Measurements from ENCODE around the gene SCO2.

Gene SCO2, protein sequence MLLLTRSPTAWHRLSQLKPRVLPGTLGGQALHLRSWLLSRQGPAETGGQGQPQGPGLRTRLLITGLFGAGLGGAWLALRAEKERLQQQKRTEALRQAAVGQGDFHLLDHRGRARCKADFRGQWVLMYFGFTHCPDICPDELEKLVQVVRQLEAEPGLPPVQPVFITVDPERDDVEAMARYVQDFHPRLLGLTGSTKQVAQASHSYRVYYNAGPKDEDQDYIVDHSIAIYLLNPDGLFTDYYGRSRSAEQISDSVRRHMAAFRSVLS

DNA sequence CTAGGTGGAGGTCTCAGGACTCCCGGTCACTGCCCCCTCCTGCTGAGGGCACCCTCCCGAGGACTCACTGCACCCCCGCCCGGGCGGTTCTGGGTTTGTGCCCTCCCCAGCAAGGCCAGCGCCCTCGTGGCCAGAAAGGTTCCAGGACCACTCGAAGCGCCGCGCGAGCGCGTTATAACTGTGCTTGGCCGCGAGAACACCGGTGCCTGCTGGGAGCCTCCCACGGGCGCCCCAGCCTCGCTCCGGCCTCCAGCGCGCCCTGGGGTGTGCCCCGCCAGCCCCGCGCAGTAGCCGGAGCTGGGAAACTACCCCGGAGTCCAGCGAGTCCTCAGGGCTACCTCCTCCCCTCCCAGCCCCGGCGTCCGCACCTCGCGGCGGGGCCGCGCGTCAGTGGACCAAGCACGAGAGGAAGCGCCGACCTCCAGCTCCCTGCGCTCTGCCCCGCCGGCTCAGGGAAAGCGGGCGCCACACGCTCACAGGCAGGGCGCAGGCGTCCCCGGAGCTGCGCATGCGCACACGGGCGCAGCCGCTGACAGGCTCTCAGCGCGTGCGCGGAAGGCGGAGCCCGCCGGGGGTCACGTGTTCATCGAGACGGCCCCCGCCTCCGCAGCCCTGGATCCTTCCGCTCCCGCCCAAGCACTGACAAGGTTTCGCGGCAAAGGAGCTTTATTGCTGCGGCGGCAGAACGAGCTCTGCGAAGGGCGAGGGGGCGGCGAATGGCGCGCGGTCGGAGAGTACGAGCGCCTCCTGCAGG is at the start of gene SCO2:
Gene SCO2 (minus strand): TSS at position 495 of the 754 bp plus-strand sequence. CDS start 1,187 bp downstream, outside the sequence.
- no peak for DNase-seq

DNA sequence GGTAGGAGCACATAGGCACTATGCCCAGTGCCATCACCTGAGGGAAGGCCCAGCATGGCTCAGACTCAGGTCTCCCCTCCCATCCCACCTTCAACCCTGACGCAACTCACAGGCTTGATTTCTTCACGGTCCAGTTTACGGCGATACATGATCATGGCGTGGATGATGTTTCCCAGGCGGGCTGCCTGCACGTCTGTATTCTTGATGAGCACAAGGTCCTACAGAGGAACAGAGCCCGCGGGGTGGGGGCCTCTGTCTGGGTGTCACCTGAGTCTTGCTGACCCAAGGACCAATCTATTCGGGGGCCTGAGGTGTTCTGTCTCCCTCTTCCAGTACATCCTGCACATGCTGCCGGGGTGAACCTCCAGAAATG is 49.0 kb upstream of the SCO2 start:
- DNase-seq: no peak

GRCh38 chr22:50573491-50574382 is 48.3 kb upstream of the SCO2 start:
- no peak for DNase-seq

GRCh38 chr22:50572965-50573364 is 47.6 kb upstream of the SCO2 start:
- no peak for DNase-seq

GRCh38 chr22:50571264-50572175 is 46.1 kb upstream of the SCO2 start:
- DNase-seq: no peak

- no peak for DNase-seq
Measured at GRCh38 chr22:50570861-50571260, 45.5 kb upstream of the SCO2 start.

GRCh38 chr22:50569896-50570535 is 44.6 kb upstream of the SCO2 start:
- DNase-seq: no peak

- DNase-seq: no peak
Measured at GRCh38 chr22:50569041-50569459, 43.7 kb upstream of the SCO2 start.

DNA sequence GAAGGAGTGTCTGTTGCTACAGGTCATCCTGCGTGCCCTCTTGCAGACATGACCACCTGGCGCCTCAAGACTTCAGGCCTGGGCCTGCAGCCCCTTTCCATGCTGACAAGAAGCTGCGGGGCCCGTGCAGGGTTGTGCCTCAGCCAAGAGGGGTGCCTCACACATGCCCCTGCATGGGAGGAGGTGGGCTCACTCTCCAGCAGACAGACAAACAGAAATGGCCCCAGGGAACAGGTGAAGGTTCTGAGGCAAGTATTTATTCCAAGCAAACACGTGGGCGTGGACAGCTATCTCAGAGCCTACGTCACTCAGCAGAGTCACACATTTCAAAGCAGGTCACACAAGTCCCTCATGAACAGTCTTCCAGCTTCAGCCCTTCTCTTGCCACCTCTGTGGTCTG is 43.2 kb upstream of the SCO2 start:
- no peak for DNase-seq

- no peak for DNase-seq
Measured at GRCh38 chr22:50567721-50568252, 42.4 kb upstream of the SCO2 start.

GRCh38 chr22:50564289-50564688 is 38.9 kb upstream of the SCO2 start:
- DNase-seq: no peak

GRCh38 chr22:50563413-50564160 is 38.2 kb upstream of the SCO2 start:
- DNase-seq: no peak

DNA sequence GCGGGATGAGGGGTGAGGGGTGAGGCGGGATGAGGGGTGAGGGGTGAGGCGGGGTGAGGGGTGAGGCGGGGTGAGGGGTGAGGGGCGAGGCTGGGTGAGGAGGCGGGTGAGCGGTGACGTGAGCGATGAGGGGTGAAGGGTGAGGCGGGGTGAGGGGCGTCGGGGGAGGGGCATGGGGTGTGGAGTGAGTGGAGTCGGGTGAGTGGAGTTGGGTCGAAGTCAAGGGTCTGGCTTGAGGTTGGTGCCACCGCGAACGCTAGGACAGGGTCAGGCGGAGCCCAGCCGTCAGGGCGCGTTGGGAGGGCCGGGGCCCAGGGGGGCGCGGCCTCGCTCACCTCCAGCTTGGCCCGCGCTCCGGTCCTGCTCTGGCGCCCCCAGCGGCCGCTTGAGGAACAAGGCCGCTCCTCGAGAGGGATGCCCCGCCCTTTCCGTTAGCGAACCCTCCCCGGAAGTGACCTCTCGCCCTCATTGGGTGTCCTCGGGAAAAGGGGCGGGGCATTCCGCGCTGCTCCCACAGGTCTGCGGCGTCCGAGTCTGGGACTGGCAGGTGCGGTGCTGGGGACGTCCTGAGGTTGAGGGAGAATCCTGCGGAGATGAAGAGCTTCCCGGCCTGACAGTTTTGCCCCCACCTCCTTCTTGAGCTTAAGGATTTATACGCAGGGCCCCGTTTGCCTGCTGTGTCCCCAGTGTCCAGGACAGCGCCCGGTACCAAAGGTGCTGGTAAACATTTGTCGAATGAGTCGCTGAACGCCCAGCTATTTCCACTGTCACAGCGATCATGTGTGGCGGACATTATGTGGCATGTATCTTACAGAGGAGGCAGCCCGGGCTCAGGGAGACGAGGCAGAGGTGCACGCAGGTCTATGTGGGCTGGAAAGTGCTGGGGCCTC is 37.4 kb upstream of the SCO2 start, which contains the start of gene SYCE3:
Gene SYCE3 (minus strand): TSS at position 397 of the 890 bp plus-strand sequence. CDS start 6,514 bp downstream, outside the sequence.
- DNase-seq: peak; percentile 20

DNA sequence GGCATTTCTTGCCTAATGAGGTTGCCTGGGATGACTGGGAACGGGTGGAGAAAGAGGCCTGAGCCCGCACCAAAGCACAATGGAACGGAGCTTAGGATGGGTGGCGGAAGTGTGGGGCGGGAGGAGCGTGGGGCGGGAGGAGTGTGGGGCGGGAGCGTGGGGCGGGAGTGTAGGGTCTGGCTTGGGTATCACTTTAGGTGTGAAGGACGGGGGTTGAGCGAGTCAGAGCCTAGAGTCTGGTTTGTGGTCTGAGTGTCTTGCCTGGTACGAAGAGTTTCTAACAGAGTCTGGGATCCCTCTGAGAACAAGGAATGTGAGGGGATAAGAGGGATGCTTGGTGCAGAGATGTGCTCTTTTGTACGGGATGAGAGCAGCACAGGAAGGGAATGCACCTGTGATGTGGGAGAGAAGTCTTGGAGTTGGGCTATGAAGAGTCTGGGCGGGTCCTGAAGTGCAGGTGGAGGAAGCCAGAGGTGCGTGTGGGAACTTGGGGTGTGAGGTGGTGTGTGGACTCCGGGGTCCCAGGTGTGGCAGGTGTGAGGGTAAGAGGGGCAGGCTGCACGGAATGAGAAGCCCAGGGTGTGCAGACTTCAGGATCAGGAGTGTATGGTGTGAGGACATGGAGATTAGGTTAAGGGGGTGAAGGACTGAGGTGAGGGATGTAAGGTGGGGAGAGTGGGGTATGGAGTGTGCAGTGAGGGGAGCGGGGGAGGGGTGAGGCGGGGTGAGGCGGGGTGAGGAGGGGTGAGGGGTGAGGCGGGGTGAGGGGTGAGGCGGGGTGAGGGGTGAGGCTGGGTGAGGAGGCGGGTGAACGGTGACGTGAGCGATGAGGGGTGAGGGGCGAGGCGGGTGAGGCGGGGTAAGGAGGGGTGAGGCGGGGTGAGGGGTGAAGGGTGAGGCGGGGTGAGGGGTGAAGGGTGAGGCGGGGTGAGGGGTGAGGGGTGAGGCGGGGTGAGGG is 36.3 kb upstream of the SCO2 start:
- DNase-seq: no peak

DNA sequence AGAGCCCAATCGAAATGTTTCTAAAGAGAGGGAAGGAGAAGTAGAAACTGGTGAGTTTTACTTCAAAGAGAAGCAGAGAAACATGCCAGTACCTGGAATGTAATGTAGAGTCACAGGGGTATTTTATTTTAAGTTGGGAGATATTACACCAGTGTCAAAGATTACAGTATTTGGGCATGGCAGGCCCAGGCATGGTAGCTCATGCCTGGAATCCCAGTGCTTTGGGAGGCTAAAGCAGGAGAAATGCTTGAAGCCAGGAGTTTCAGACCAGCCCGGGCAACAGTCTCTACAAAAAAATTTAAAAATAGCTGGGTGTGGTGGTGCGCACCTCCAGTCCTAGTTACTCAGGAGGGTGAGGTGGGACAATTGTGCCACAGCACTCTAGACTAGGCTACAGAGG is 34.6 kb upstream of the SCO2 start:
- no peak for DNase-seq

- DNase-seq: no peak
Measured at GRCh38 chr22:50556703-50557102, 31.3 kb upstream of the SCO2 start.

GRCh38 chr22:50553310-50553709 is 27.9 kb upstream of the SCO2 start:
- no peak for DNase-seq

- DNase-seq: no peak
Measured at GRCh38 chr22:50551160-50551752, 25.9 kb upstream of the SCO2 start.
